Measurements from ENCODE around the gene MCTP1.

DNA sequence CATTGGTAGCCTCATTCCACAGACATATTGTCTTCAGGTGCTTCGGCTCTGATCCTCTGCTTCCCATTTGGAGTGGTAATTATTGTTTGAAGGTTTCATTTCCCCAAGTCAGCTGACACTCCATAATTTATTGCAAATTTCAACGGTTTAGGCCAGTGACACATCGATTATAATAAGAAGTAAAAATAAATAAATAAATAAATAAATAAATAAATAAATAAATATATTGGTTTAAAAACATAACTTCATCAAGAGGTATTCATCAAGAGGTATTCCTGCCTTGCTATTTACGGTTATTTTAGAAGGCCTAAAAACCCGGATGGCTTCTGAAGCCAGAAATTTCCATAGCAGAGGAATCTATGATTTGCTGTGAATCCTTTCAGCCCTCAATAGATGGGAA, 393.3 kb downstream of the MCTP1 start:
- TF ChIP-seq, protein P1, sequence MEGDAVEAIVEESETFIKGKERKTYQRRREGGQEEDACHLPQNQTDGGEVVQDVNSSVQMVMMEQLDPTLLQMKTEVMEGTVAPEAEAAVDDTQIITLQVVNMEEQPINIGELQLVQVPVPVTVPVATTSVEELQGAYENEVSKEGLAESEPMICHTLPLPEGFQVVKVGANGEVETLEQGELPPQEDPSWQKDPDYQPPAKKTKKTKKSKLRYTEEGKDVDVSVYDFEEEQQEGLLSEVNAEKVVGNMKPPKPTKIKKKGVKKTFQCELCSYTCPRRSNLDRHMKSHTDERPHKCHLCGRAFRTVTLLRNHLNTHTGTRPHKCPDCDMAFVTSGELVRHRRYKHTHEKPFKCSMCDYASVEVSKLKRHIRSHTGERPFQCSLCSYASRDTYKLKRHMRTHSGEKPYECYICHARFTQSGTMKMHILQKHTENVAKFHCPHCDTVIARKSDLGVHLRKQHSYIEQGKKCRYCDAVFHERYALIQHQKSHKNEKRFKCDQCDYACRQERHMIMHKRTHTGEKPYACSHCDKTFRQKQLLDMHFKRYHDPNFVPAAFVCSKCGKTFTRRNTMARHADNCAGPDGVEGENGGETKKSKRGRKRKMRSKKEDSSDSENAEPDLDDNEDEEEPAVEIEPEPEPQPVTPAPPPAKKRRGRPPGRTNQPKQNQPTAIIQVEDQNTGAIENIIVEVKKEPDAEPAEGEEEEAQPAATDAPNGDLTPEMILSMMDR (optimal IDR thresholded peaks at IDR 0.05 in 1 of 3, IDR thresholded peaks at IDR 0.05 in 1 of 3, conservative IDR thresholded peaks at IDR 0.05 in 1 of 3; ENCODE audit: extremely low read depth in 1 of 3, insufficient read depth in 2 of 3, low read length in 3 of 3) = no peak
- no peak for TF ChIP-seq EZH2 (IDR thresholded peaks at IDR 0.05; ENCODE audit: low read length)
